IMR-90 (cell line): Measurements from ENCODE around the gene COL4A2. TPM values are rescaled to one million over a fixed set of nuclear protein-coding genes. Genes with fewer than 3 reads are reported as not detected.
A peak's percentile ranks its signal among the peaks of the same experiment; 100 is the strongest.

Experiments
- ATAC-seq: fragments of 200-7000 bp; cut with Tn5 transposase; 2 replicates; pipeline ENCODE4 v1.9.1; 2020; ENCODE audit warnings: low read depth, mild to moderate bottlenecking, moderate library complexity
- BruUV-seq: library from RNA; stranded (reverse); fragments of 400-500 nt; replicated peaks from 2 replicates; lab custom pipeline; 2021; lab: Mats Ljungman, UMichigan
- CTCF ChIA-PET: fragments of 300-600 bp; formaldehyde crosslinking; extraction: SDS; loops from one replicate; lab custom pipeline; 2021; ENCODE audit warnings: antibody characterized with exemption; lab: Yijun Ruan, JAX
- POLR2A ChIA-PET: fragments of 300-600 bp; sonication (Branson Sonifier 250); formaldehyde crosslinking; loops from one replicate; lab custom pipeline; 2022; ENCODE audit warnings: antibody characterized with exemption; ENCODE audit not compliant: unreplicated experiment; lab: Charles Lee
- DNase-seq: peaks from one replicate; pipeline ENCODE4 v3.0.0; 2013
- H2AFZ ChIP-seq: replicated peaks from 2 replicates; pipeline ENCODE3; 2013; ENCODE audit warnings: low read length, mild to moderate bottlenecking; ENCODE audit not compliant: poor library complexity
- H2AK5ac ChIP-seq: 2 replicates; pipeline ENCODE4 v1.6.1; 2013; ENCODE audit warnings: low read depth, low read length, inconsistent platforms
- H2AK9ac ChIP-seq: replicated peaks from 2 replicates; pipeline ENCODE3; 2013; ENCODE audit warnings: mild to moderate bottlenecking, low read depth, low read length, moderate library complexity; ENCODE audit not compliant: poor library complexity
- H2BK120ac ChIP-seq: 2 replicates; pipeline ENCODE4 v1.6.1; 2013; ENCODE audit warnings: low read depth, low read length, inconsistent platforms
- H2BK15ac ChIP-seq: 3 replicates; pipeline ENCODE4 v1.6.1; 2013; ENCODE audit warnings: low read depth, low read length, inconsistent platforms
- H2BK20ac ChIP-seq: 2 replicates; pipeline ENCODE4 v1.6.1; 2013; ENCODE audit warnings: low read depth, mild to moderate bottlenecking, inconsistent platforms, low read length, moderate library complexity
- H2BK5ac ChIP-seq: 2 replicates; pipeline ENCODE4 v1.6.1; 2013; ENCODE audit warnings: mild to moderate bottlenecking, low read depth, low read length, inconsistent platforms; ENCODE audit not compliant: poor library complexity, severe bottlenecking
- H3K14ac ChIP-seq: replicated peaks from 2 replicates; pipeline ENCODE4 v1.6.1; 2013; ENCODE audit warnings: low read depth, low read length, inconsistent platforms
- H3K18ac ChIP-seq: 2 replicates; pipeline ENCODE4 v1.6.1; 2013; ENCODE audit warnings: low read depth, low read length, control low read depth
- H3K23ac ChIP-seq: 2 replicates; pipeline ENCODE4 v1.6.1; 2013; ENCODE audit warnings: low read depth, low read length, inconsistent platforms
- H3K27ac ChIP-seq: 2 replicates; pipeline ENCODE4 v1.5.1; 2013; ENCODE audit warnings: mild to moderate bottlenecking, control low read depth, low read length; ENCODE audit not compliant: insufficient read depth
- H3K27me3 ChIP-seq: 2 replicates; pipeline ENCODE4 v1.6.1; 2013; ENCODE audit warnings: low read length; ENCODE audit not compliant: control insufficient read depth, insufficient read depth
- H3K36me3 ChIP-seq: 2 replicates; pipeline ENCODE4 v1.6.1; 2013; ENCODE audit warnings: low read length, mixed read lengths; ENCODE audit not compliant: control insufficient read depth, insufficient read depth
- H3K4ac ChIP-seq: 2 replicates; pipeline ENCODE4 v1.6.1; 2013; ENCODE audit warnings: low read depth, low read length, inconsistent platforms
- H3K4me1 ChIP-seq: 2 replicates; pipeline ENCODE4 v1.6.1; 2013; ENCODE audit warnings: low read length, mixed read lengths; ENCODE audit not compliant: control insufficient read depth, insufficient read depth
- H3K4me2 ChIP-seq: 2 replicates; pipeline ENCODE4 v1.6.1; 2013; ENCODE audit warnings: low read depth, mild to moderate bottlenecking, control low read depth, low read length, moderate library complexity
- H3K4me3 ChIP-seq: 2 replicates; pipeline ENCODE4 v1.5.1; 2013; ENCODE audit warnings: low read depth, mild to moderate bottlenecking, control low read depth, low read length, moderate library complexity; ENCODE audit not compliant: insufficient read depth
- H3K56ac ChIP-seq: 2 replicates; pipeline ENCODE4 v1.6.1; 2013; ENCODE audit warnings: low read length, inconsistent platforms; ENCODE audit not compliant: insufficient read depth; ENCODE audit errors: extremely low read depth
- H3K79me1 ChIP-seq, 2 experiments: 2 replicates each; pipeline ENCODE4 v1.6.1; 2013; ENCODE audit warnings: low read length in 2 of 2, inconsistent platforms in 1 of 2, low read depth in 1 of 2
- H3K9ac ChIP-seq: 2 replicates; pipeline ENCODE4 v1.6.1; 2013; ENCODE audit warnings: low read depth, low read length, control low read depth
- H3K9me1 ChIP-seq: 2 replicates; pipeline ENCODE4 v1.6.1; 2013; ENCODE audit warnings: low read length, inconsistent platforms; ENCODE audit not compliant: insufficient read depth
- H3K9me3 ChIP-seq: 2 replicates; pipeline ENCODE4 v1.6.1; 2013; ENCODE audit warnings: low read length; ENCODE audit not compliant: control insufficient read depth, insufficient read depth
- H4K20me1 ChIP-seq: 2 replicates; pipeline ENCODE4 v1.6.1; 2013; ENCODE audit warnings: low read length, inconsistent platforms; ENCODE audit not compliant: insufficient read depth
- H4K5ac ChIP-seq: 2 replicates; pipeline ENCODE4 v1.6.1; 2013; ENCODE audit warnings: mild to moderate bottlenecking, low read depth, low read length, control low read depth
- H4K8ac ChIP-seq, 2 experiments: 2 replicates each; pipeline ENCODE4 v1.6.1; 2013; ENCODE audit warnings: low read depth in 2 of 2, low read length in 2 of 2, control low read depth in 1 of 2, inconsistent platforms in 1 of 2
- H4K91ac ChIP-seq: 2 replicates; pipeline ENCODE4 v1.6.1; 2013; ENCODE audit warnings: low read depth, low read length, inconsistent platforms; ENCODE audit not compliant: insufficient read depth
- BHLHE40 ChIP-seq: fragments of 150-350 bp; IDR thresholded peaks from 2 replicates; pipeline ENCODE4 v1.6.1; 2016; ENCODE audit warnings: mild to moderate bottlenecking, low read depth, low read length
- CEBPB ChIP-seq: IDR thresholded peaks from 2 replicates; pipeline ENCODE4 v1.6.1; 2012; ENCODE audit warnings: low read depth, low read length, improper control_type of control experiment
- CHD1 ChIP-seq: IDR thresholded peaks from 2 replicates; pipeline ENCODE4 v1.6.1; 2012; ENCODE audit warnings: low read depth, low read length, improper control_type of control experiment
- CTCF ChIP-seq: conservative IDR thresholded peaks from 2 replicates; pipeline ENCODE4 v1.5.1; 2012; ENCODE audit warnings: mild to moderate bottlenecking, low read depth, low read length, improper control_type of control experiment
- ELK1 ChIP-seq: fragments of 150-350 bp; IDR thresholded peaks from 2 replicates; pipeline ENCODE4 v1.6.1; 2016; ENCODE audit warnings: low read depth, mild to moderate bottlenecking, low read length, moderate library complexity, borderline replicate concordance
- FOS ChIP-seq: fragments of 150-350 bp; IDR thresholded peaks from 2 replicates; pipeline ENCODE4 v1.6.1; 2016; ENCODE audit warnings: low read depth, low read length
- MAFK ChIP-seq: IDR thresholded peaks from 2 replicates; pipeline ENCODE4 v1.6.1; 2012; ENCODE audit warnings: low read depth, low read length, improper control_type of control experiment
- MAZ ChIP-seq: IDR thresholded peaks from 2 replicates; pipeline ENCODE4 v1.6.1; 2012; ENCODE audit warnings: low read depth, mild to moderate bottlenecking, low read length, improper control_type of control experiment, moderate library complexity, borderline replicate concordance
- MXI1 ChIP-seq: IDR thresholded peaks from 2 replicates; pipeline ENCODE4 v1.6.1; 2012; ENCODE audit warnings: low read depth, mild to moderate bottlenecking, low read length, moderate library complexity, borderline replicate concordance
- NFE2L2 ChIP-seq: fragments of 150-350 bp; IDR thresholded peaks from 2 replicates; pipeline ENCODE4 v1.6.1; 2016; ENCODE audit warnings: low read depth, mild to moderate bottlenecking, low read length
- POLR2A ChIP-seq: IDR thresholded peaks from 2 replicates; pipeline ENCODE4 v1.6.1; 2012; ENCODE audit warnings: mild to moderate bottlenecking, low read depth, low read length
- RAD21 ChIP-seq: IDR thresholded peaks from 2 replicates; pipeline ENCODE4 v1.6.1; 2012; ENCODE audit warnings: low read length, improper control_type of control experiment
- RCOR1 ChIP-seq: IDR thresholded peaks from 2 replicates; pipeline ENCODE4 v1.6.1; 2012; ENCODE audit warnings: mild to moderate bottlenecking, low read length, improper control_type of control experiment; ENCODE audit not compliant: insufficient replicate concordance
- RFX5 ChIP-seq: IDR thresholded peaks from 2 replicates; pipeline ENCODE4 v1.8.0; 2012; ENCODE audit warnings: low read depth, mild to moderate bottlenecking, low read length, moderate library complexity
- SMC3 ChIP-seq: fragments of 150-350 bp; IDR thresholded peaks from 2 replicates; pipeline ENCODE4 v1.6.1; 2016; ENCODE audit warnings: low read depth, mild to moderate bottlenecking, antibody characterized with exemption, low read length, moderate library complexity
- WGBS, 2 experiments: methylation state at CpG; one replicate each; pipeline versions ENCODE4 v1.1.5 to v1.1.7; 2013; ENCODE audit warnings: missing lambda C conversion rate in 2 of 2; ENCODE audit not compliant: insufficient read length in 1 of 2; ENCODE audit errors: extremely low coverage in 2 of 2; 5-methylcytosine and 5-hydroxymethylcytosine counted together
- dilution Hi-C: fragments of 300-500 bp; cut with HindIII; formaldehyde crosslinking; loops from one replicate; pipeline ENCODE4 v1.14.3; 2018; ENCODE audit warnings: low sequenced_read_pairs; ENCODE audit not compliant: unreplicated experiment
- in situ Hi-C: fragments of 300-500 bp; cut with MboI; formaldehyde crosslinking; loops from 3 replicates; pipeline ENCODE4 v1.14.3; 2019; ENCODE audit warnings: low sequenced_read_pairs, inconsistent platforms, mixed read lengths
- intact Hi-C: fragments of 100-400 bp; cut with micrococcal nuclease; formaldehyde crosslinking; loops from 2 replicates; pipeline ENCODE4 v1.10.0; 2022
- polyA plus RNA-seq, 3 experiments: library from polyadenylated mRNA; depleted of rRNA; stranded (reverse); fragments of >200 nt; gene quantifications; 2 replicates each; pipeline ENCODE4 v1.2.3, GENCODE V29; 2012; ENCODE audit warnings: low replicate concordance in 1 of 3
- total RNA-seq: library from RNA; depleted of rRNA; stranded (reverse); fragments of >200 nt; gene quantifications from 2 replicates; pipeline ENCODE4 v1.2.3, GENCODE V29; 2012
- TF ChIP-seq, protein P1 (sequence below): fragments of 150-350 bp; IDR thresholded peaks from 2 replicates; pipeline ENCODE4 v1.6.1; 2017; ENCODE audit warnings: mild to moderate bottlenecking, antibody characterized with exemption, low read length, low read depth

Gene COL4A2
- total and polyA plus RNA-seq, 2 of the 4 experiments (the other 2 are of a cell fraction): 90.7 to 457 TPM

GRCh38 chr13:110345266-110345665, 38.2 kb downstream of the COL4A2 start:
- WGBS, 2 experiments: 100% methylated on average over 1 of the region's 7 CpGs; no CpG with 5 or more reads in 1 of the 2 experiments
- no peak overlapping the region for H3K23ac ChIP-seq
- POLR2A ChIA-PET: no interaction called here
- H3K18ac ChIP-seq: 0 out of 2 replicates have a peak overlapping the region, but pooled peaks have one; percentile 42
- no peak for TF ChIP-seq SMC3
- TF ChIP-seq BHLHE40: no peak
- TF ChIP-seq FOS: no peak
- no peak for TF ChIP-seq CTCF
- TF ChIP-seq CHD1: no peak
- TF ChIP-seq POLR2A: no peak; the same call in 1 of the 2 replicates
- no peak for TF ChIP-seq RCOR1
- TF ChIP-seq NFE2L2: no peak
- no peak for TF ChIP-seq MAZ
- no peak for TF ChIP-seq ELK1
- TF ChIP-seq CEBPB: no peak
- no peak for TF ChIP-seq MAFK
- TF ChIP-seq RFX5: no peak
- TF ChIP-seq, protein P1, sequence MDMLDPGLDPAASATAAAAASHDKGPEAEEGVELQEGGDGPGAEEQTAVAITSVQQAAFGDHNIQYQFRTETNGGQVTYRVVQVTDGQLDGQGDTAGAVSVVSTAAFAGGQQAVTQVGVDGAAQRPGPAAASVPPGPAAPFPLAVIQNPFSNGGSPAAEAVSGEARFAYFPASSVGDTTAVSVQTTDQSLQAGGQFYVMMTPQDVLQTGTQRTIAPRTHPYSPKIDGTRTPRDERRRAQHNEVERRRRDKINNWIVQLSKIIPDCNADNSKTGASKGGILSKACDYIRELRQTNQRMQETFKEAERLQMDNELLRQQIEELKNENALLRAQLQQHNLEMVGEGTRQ: no peak
- TF ChIP-seq RAD21: no peak
- no peak for TF ChIP-seq MXI1
- H3K4me1 ChIP-seq: peaks cover 33% of the 10 kb centered on the region
- no peak overlapping the region for H2AK9ac ChIP-seq
- H3K27me3 ChIP-seq: no peaks in the 10 kb centered on the region
- no peak overlapping the region for H2BK120ac ChIP-seq
- no peak overlapping the region for H4K5ac ChIP-seq
- CTCF ChIA-PET: no interaction called here
- no peak overlapping the region for H4K91ac ChIP-seq
- no peak overlapping the region for H3K9ac ChIP-seq
- H3K9me1 ChIP-seq: peaks cover 50% of the 10 kb centered on the region
- H3K9me3 ChIP-seq: no peaks in the 10 kb centered on the region
- H2BK5ac ChIP-seq: peak overlapping the region; percentile 23
- H3K4me2 ChIP-seq: no peak overlapping the region
- DNase-seq: no peak
- H3K79me1 ChIP-seq: peaks cover 52 to 96% of the 10 kb centered on the region in 2 experiments
- H3K4me3 ChIP-seq: no peak overlapping the region
- no peak overlapping the region for H2AFZ ChIP-seq
- no TSS peak for BruUV-seq
- in situ Hi-C loops (no loop called here), dilution Hi-C loops (no loop called here), intact Hi-C loops (no loop called here)
- H3K4ac ChIP-seq: no peak overlapping the region
- H2BK20ac ChIP-seq: no peak overlapping the region
- 0 out of 4 replicates have a peak overlapping the region, but pooled peaks have one; percentile 7 to 19 for H4K8ac ChIP-seq
- no peak overlapping the region for H3K14ac ChIP-seq
- peaks cover 46% of the 10 kb centered on the region for H4K20me1 ChIP-seq
- peaks cover 21% of the 10 kb centered on the region for H3K36me3 ChIP-seq
- H3K27ac ChIP-seq: no peak overlapping the region
- no peak for ATAC-seq
- H3K56ac ChIP-seq: no peak overlapping the region
- peak overlapping the region; percentile 24; the same call in 2 of the 3 replicates for H2BK15ac ChIP-seq
- peak overlapping the region; percentile 86; the same call in 1 of the 2 replicates for H2AK5ac ChIP-seq
